Suprapubic skin (tissue), 4 donors: Measurements from ENCODE around the gene CALCOCO2. TPM values are rescaled to one million over a fixed set of nuclear protein-coding genes. Genes with fewer than 3 reads are reported as not detected.
"Not testable (repeated sequence)": the region's sequence is repeated elsewhere in the genome, so short reads cannot be mapped to it uniquely, and the experiment has no call there.

Source experiments
- DNase-seq, 2 donors: peaks; one replicate each; pipeline ENCODE4 v3.0.0-alpha.2; 2019; ENCODE audit warnings: low spot score in 2 of 2
- H3K27ac ChIP-seq: fragments of 200-600 bp; sonication (generic); one replicate; pipeline ENCODE4 v1.5.1; 2019
- H3K27me3 ChIP-seq: fragments of 200-600 bp; sonication (generic); one replicate; pipeline ENCODE4 v1.5.1; 2019
- H3K36me3 ChIP-seq: fragments of 200-600 bp; sonication (generic); one replicate; pipeline ENCODE4 v1.5.1; 2019
- H3K4me1 ChIP-seq: fragments of 200-600 bp; sonication (generic); one replicate; pipeline ENCODE4 v1.5.1; 2019
- H3K4me3 ChIP-seq: fragments of 200-600 bp; sonication (generic); one replicate; pipeline ENCODE4 v1.5.1; 2019; ENCODE audit warnings: mild to moderate bottlenecking
- H3K9me3 ChIP-seq: fragments of 200-600 bp; sonication (generic); one replicate; pipeline ENCODE4 v1.5.1; 2019
- CTCF ChIP-seq, 2 donors: fragments of 200-600 bp in 1 of 2; fragments of 450-650 bp in 1 of 2; sonication (generic) in 1 of 2; IDR thresholded peaks; one replicate each; pipeline ENCODE4 v1.5.1; 2016 to 2019; ENCODE audit warnings: antibody characterized with exemption in 2 of 2, mild to moderate bottlenecking in 1 of 2, moderate library complexity in 1 of 2
- EP300 ChIP-seq: sonication (generic); formaldehyde crosslinking; IDR thresholded peaks from one replicate; pipeline ENCODE4 v1.6.1; 2017; ENCODE audit warnings: antibody characterized with exemption
- POLR2A ChIP-seq, 2 donors: fragments of 450-650 bp; IDR thresholded peaks; one replicate each; pipeline ENCODE4 v1.6.1; 2017; ENCODE audit warnings: antibody characterized with exemption in 2 of 2, mild to moderate bottlenecking in 2 of 2, moderate library complexity in 2 of 2
- POLR2AphosphoS5 ChIP-seq, 3 donors: sonication (generic); formaldehyde crosslinking; IDR thresholded peaks; one replicate each; pipeline ENCODE4 v1.6.1; 2017; ENCODE audit warnings: antibody characterized with exemption in 3 of 3
- WGBS: methylation state at CpG from one replicate; pipeline ENCODE4 v1.1.5; 2018; 5-methylcytosine and 5-hydroxymethylcytosine counted together
- total RNA-seq, 4 donors: library from RNA; depleted of rRNA; stranded (reverse); fragments of >200 nt; gene quantifications; one replicate each; pipeline ENCODE4 v1.1.0, GENCODE V29; 2016

Gene CALCOCO2
- total RNA-seq, 4 donors from 2014 or later, result 87.2 to 133 (median 102) TPM

GRCh38 chr17:48792033-48792798, 38.6 kb upstream of the CALCOCO2 start:
- DNase-seq, result no peak
- 48% methylated on average over 3 of the region's 3 CpGs for WGBS
- TF ChIP-seq CTCF (IDR thresholded peaks at IDR 0.05) (no peak), POLR2AphosphoS5 (IDR thresholded peaks at IDR 0.05) (no peak), POLR2A (IDR thresholded peaks at IDR 0.05) (no peak), EP300 (no peak)

GRCh38 chr17:48795444-48796162, 35.2 kb upstream of the CALCOCO2 start:
- WGBS, result 57% methylated on average over 10 of the region's 10 CpGs
- H3K27me3 ChIP-seq, result peaks cover 11% of the 10 kb centered on the region

More at GRCh38 chr17:48792033-48792798, 38.6 kb upstream of the CALCOCO2 start:
- H3K27me3 ChIP-seq, result peaks cover 25% of the 10 kb centered on the region
- no peaks in the 10 kb centered on the region for H3K36me3 ChIP-seq
- H3K9me3 ChIP-seq, result no peaks in the 10 kb centered on the region
- H3K27ac ChIP-seq, result no peak overlapping the region
- no peaks in the 10 kb centered on the region for H3K4me1 ChIP-seq
- no peak overlapping the region for H3K4me3 ChIP-seq

GRCh38 chr17:48796163-48796522, 34.7 kb upstream of the CALCOCO2 start:
- not testable (repeated sequence) for H3K9me3 ChIP-seq, H3K4me1 ChIP-seq, H3K36me3 ChIP-seq, DNase-seq, H3K27me3 ChIP-seq, H3K27ac ChIP-seq, H3K4me3 ChIP-seq
- WGBS, result 58% methylated on average over 6 of the region's 6 CpGs

More at GRCh38 chr17:48795444-48796162, 35.2 kb upstream of the CALCOCO2 start:
- DNase-seq, result peak in 1 of 2 donors; percentile 74
- no peaks in the 10 kb centered on the region for H3K36me3 ChIP-seq
- H3K9me3 ChIP-seq, result no peaks in the 10 kb centered on the region
- H3K27ac ChIP-seq, result no peak overlapping the region
- H3K4me1 ChIP-seq, result no peaks in the 10 kb centered on the region
- no peak for TF ChIP-seq POLR2A (IDR thresholded peaks at IDR 0.05)
- TF ChIP-seq POLR2AphosphoS5 (IDR thresholded peaks at IDR 0.05), result peak in 1 of 3 donors; percentile 25
- H3K4me3 ChIP-seq, result no peak overlapping the region

GRCh38 chr17:48799069-48799723, 31.6 kb upstream of the CALCOCO2 start:
- no peaks in the 10 kb centered on the region for H3K9me3 ChIP-seq

GRCh38 chr17:48800626-48801217, 30.1 kb upstream of the CALCOCO2 start:
- Histone ChIP-seq H3K36me3 (no peaks in the 10 kb centered on the region), H3K9me3 (no peaks in the 10 kb centered on the region), H3K27ac (no peak overlapping the region), H3K4me1 (peaks cover 8% of the 10 kb centered on the region), H3K27me3 (peaks cover 16% of the 10 kb centered on the region), H3K4me3 (no peak overlapping the region)
- no peak for DNase-seq
- WGBS, result 71% methylated on average over 5 of the region's 5 CpGs
- TF ChIP-seq POLR2A (IDR thresholded peaks at IDR 0.05), result no peak
- no peak for TF ChIP-seq POLR2AphosphoS5 (IDR thresholded peaks at IDR 0.05)
- no peak for TF ChIP-seq CTCF (IDR thresholded peaks at IDR 0.05)
- no peak for TF ChIP-seq EP300

More at GRCh38 chr17:48799069-48799723, 31.6 kb upstream of the CALCOCO2 start:
- H3K27me3 ChIP-seq, result peaks cover 9% of the 10 kb centered on the region
- WGBS, result 83% methylated on average over 11 of the region's 11 CpGs
- H3K27ac ChIP-seq, result no peak overlapping the region
- H3K36me3 ChIP-seq, result no peaks in the 10 kb centered on the region
- no peak overlapping the region for H3K4me3 ChIP-seq
- DNase-seq, result peak in 1 of 2 donors; percentile 43
- TF ChIP-seq CTCF (IDR thresholded peaks at IDR 0.05), result no peak
- TF ChIP-seq EP300, result no peak
- TF ChIP-seq POLR2A (IDR thresholded peaks at IDR 0.05), result no peak
- no peak for TF ChIP-seq POLR2AphosphoS5 (IDR thresholded peaks at IDR 0.05)
- peaks cover 8% of the 10 kb centered on the region for H3K4me1 ChIP-seq
